ENCODE data around the gene ELOVL6. TPM values are rescaled to one million over a fixed set of nuclear protein-coding genes. Genes with fewer than 3 reads are reported as not detected.
A peak's percentile ranks its signal among the peaks of the same experiment; 100 is the strongest.

The ELOVL6 gene
- total RNA-seq, 1 donor from 2014 or later = 15.6 TPM

GRCh38 chr4:110025718-110026117 is 172.7 kb downstream of the ELOVL6 start:
- Mint-ChIP-seq H3K27ac (no peak overlapping the region), H3K36me3 (ENCODE audit: low read depth) (no peaks in the 10 kb centered on the region), H3K27me3 (peaks cover 19% of the 10 kb centered on the region), H3K4me1 (no peaks in the 10 kb centered on the region), H3K9me3 (peaks cover 2% of the 10 kb centered on the region), H3K4me3 (no peak overlapping the region)
- DNase-seq = no peak
- intact Hi-C loops (cut with micrococcal nuclease) = no loop called here

DNA sequence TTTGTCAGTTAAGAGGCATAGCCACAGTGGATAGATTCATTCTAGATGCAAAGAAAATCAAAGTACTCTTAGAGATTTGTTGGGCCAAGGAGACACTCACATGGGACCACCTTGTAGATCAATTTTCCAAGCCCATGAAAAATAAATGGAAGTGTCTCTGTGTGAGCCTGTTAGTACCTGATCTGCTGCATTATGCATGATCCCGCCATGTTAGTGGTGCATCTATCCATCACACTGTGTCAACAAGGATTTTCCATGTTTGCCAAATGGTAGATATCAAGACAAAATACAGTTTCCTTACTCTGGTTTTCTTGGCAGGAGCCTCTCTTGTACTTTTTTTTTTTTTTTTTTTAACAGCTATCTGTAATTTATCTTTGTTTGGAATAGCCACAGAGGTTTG is 173.4 kb downstream of the ELOVL6 start:
- no peaks in the 10 kb centered on the region for H3K4me1 Mint-ChIP-seq
- peaks cover 19% of the 10 kb centered on the region for H3K27me3 Mint-ChIP-seq
- H3K4me3 Mint-ChIP-seq = no peak overlapping the region
- H3K27ac Mint-ChIP-seq = no peak overlapping the region
- intact Hi-C loops (cut with micrococcal nuclease) = no loop called here
- no peaks in the 10 kb centered on the region for H3K36me3 Mint-ChIP-seq (ENCODE audit: low read depth)
- no peak for DNase-seq
- no peaks in the 10 kb centered on the region for H3K9me3 Mint-ChIP-seq

- H3K27ac Mint-ChIP-seq = no peak overlapping the region
- DNase-seq = no peak
- no peaks in the 10 kb centered on the region for H3K36me3 Mint-ChIP-seq (ENCODE audit: low read depth)
- no peaks in the 10 kb centered on the region for H3K9me3 Mint-ChIP-seq
- no peaks in the 10 kb centered on the region for H3K4me1 Mint-ChIP-seq
- peaks cover 22% of the 10 kb centered on the region for H3K27me3 Mint-ChIP-seq
- no peak overlapping the region for H3K4me3 Mint-ChIP-seq
- intact Hi-C loops (cut with micrococcal nuclease) = no loop called here
These were observed 176.0 kb downstream of the ELOVL6 start for GRCh38 chr4:110022457-110022856.

DNA sequence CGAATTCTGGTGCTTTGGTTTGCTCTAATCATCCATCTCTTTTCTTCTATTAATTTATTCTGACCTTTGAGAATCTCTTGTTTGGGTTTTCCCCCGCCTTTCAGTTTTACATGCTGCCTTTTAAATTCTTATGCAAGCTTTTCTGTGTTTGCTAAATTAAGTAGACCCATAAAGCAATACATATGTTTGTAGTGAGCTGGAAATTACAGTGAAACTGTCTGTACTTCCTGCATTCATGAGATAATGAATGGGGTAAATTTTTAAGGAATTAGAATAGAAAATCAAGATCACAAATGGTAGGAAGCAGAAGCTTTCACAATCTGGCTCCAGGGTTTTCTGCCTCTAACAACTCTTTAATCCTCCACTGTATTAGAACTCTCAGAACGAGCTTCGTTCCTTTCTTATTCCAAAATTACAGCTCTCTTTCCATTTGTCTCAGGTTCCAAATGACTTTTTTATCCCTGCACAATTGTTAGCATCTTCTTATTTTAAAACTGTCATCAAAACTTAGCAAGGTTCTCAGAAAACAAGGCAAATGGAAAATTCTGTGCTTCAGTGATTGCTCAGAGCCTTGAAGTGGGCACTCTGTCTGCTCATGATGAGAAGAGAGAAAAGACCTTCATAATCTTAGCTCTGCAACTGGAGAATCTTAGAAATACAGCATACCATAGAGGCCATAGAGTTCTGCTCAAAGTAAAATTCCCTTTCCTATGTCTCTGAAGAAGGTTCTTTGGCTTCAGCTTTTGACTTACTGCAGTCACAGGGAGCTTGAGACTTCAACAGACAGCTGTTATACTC is 177.6 kb downstream of the ELOVL6 start:
- Mint-ChIP-seq H3K4me1 (no peaks in the 10 kb centered on the region), H3K27me3 (peaks cover 21% of the 10 kb centered on the region), H3K36me3 (ENCODE audit: low read depth) (no peaks in the 10 kb centered on the region), H3K4me3 (no peak overlapping the region), H3K27ac (no peak overlapping the region), H3K9me3 (no peaks in the 10 kb centered on the region)
- intact Hi-C loops (cut with micrococcal nuclease) = no loop called here
- no peak for DNase-seq

DNA sequence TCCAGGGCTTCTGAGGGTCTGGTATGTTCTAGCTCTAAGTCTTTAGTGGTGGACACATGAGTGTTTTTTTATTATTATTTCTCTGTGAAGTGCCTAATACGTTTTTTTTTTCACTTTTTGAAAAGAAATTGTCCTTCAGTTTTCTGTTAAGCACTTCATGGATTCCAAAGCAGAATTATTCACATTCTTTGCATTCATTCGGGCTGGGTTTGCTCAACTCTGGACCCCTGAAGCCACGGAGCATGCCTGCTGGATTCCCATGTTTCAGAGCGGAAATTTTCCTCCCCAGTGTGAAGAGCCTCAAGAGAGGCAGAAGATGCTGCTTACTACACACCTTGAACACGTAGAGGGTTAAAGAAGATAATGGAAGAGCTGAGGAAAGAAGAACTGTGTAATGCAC is 178.3 kb downstream of the ELOVL6 start:
- H3K4me3 Mint-ChIP-seq = no peak overlapping the region

GRCh38 chr4:110019153-110019552 is 179.3 kb downstream of the ELOVL6 start:
- Mint-ChIP-seq H3K36me3 (ENCODE audit: low read depth) (no peaks in the 10 kb centered on the region), H3K9me3 (no peaks in the 10 kb centered on the region), H3K4me1 (no peaks in the 10 kb centered on the region), H3K27me3 (peaks cover 14% of the 10 kb centered on the region), H3K4me3 (no peak overlapping the region), H3K27ac (no peak overlapping the region)
- DNase-seq = no peak
- intact Hi-C loops (cut with micrococcal nuclease) = no loop called here

More for the DNA sequence above, 178.3 kb downstream of the ELOVL6 start:
- no peak overlapping the region for H3K27ac Mint-ChIP-seq
- H3K27me3 Mint-ChIP-seq = peaks cover 16% of the 10 kb centered on the region
- no peak for DNase-seq
- no peaks in the 10 kb centered on the region for H3K9me3 Mint-ChIP-seq
- no peaks in the 10 kb centered on the region for H3K4me1 Mint-ChIP-seq
- intact Hi-C loops (cut with micrococcal nuclease) = no loop called here
- no peaks in the 10 kb centered on the region for H3K36me3 Mint-ChIP-seq (ENCODE audit: low read depth)

GRCh38 chr4:110014233-110014632 is 184.2 kb downstream of the ELOVL6 start:
- no peak for DNase-seq
- intact Hi-C loops (cut with micrococcal nuclease) = no loop called here
- peaks cover 10% of the 10 kb centered on the region for H3K27me3 Mint-ChIP-seq
- H3K4me1 Mint-ChIP-seq = peaks cover 2% of the 10 kb centered on the region
- H3K36me3 Mint-ChIP-seq (ENCODE audit: low read depth) = no peaks in the 10 kb centered on the region
- H3K9me3 Mint-ChIP-seq = no peaks in the 10 kb centered on the region
- no peak overlapping the region for H3K4me3 Mint-ChIP-seq
- no peak overlapping the region for H3K27ac Mint-ChIP-seq

DNA sequence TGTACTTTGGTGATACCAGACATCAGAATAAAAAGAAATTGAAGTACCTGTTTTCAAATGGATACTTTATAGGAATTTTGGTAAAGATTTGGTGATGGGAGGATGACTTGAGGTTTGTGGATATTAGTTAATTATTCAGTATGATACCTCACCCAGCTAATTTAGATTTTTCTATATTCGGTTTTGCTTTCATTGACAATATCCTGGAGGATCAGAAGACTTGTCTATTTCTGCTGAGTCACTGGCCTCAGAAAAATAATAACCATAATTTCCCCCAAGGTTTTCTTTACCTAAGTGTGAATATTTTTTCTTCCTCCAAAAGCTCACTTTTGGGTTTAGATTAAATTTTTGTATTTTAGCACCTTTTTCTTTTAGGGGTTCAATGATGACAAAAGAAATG is 185.5 kb downstream of the ELOVL6 start:
- DNase-seq = no peak
- Mint-ChIP-seq H3K36me3 (ENCODE audit: low read depth) (no peaks in the 10 kb centered on the region), H3K27me3 (peaks cover 10% of the 10 kb centered on the region), H3K9me3 (no peaks in the 10 kb centered on the region), H3K4me3 (no peak overlapping the region), H3K27ac (no peak overlapping the region), H3K4me1 (peaks cover 2% of the 10 kb centered on the region)
- intact Hi-C loops (cut with micrococcal nuclease) = no loop called here

DNA sequence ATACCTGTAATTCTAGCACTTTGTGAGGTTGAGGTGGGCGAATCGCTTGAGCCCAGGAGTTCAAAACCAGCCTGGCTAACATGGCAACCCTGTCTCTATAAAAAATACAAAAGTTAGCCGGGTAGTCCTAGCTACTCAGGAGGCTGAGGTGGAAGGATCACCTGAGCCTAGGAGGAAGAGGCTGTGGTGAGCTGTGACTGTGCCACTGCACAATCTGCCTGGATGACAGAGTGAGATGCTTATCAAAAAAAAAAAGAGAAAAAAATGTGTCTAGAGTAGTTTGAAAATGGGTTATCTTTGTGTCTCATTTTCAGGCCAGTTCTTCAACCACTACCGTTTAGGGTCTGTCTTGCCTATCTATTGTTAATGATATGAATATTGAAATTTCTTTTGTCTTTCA is 187.6 kb downstream of the ELOVL6 start:
- no peak overlapping the region for H3K27ac Mint-ChIP-seq
- H3K4me1 Mint-ChIP-seq = peaks cover 2% of the 10 kb centered on the region
- H3K9me3 Mint-ChIP-seq = no peaks in the 10 kb centered on the region
- peaks cover 5% of the 10 kb centered on the region for H3K27me3 Mint-ChIP-seq
- no peak for DNase-seq
- intact Hi-C loops (cut with micrococcal nuclease) = no loop called here
- H3K36me3 Mint-ChIP-seq (ENCODE audit: low read depth) = no peaks in the 10 kb centered on the region
- H3K4me3 Mint-ChIP-seq = no peak overlapping the region

DNA sequence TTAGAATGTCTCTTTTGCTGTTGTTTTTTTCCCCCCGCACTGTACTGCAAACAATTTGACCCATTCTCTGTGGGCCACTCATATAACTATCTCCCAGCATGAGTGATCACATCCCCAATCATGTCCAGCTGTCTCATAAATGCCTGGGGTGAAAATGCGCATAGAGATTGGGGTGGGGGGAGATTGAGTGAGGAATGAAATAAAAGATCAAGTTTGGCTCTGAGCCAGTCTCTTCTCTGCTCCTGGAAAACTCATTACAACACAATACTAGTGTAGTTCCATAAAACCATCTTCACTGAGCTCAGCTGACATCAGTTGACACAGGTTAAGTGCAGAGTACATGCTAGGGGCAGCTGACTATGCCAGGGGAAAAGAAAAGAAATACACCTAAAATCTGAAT is 188.9 kb downstream of the ELOVL6 start:
- Mint-ChIP-seq H3K27ac (no peak overlapping the region), H3K4me3 (no peak overlapping the region), H3K4me1 (peaks cover 4% of the 10 kb centered on the region), H3K36me3 (ENCODE audit: low read depth) (no peaks in the 10 kb centered on the region), H3K27me3 (peaks cover 5% of the 10 kb centered on the region), H3K9me3 (no peaks in the 10 kb centered on the region)
- no peak for DNase-seq
- intact Hi-C loops (cut with micrococcal nuclease) = loop anchor here (5.0 to 10.0 kb wide), 2 partner anchors 188 to 275 kb away; partner anchors contain the start of gene ELOVL6

DNA sequence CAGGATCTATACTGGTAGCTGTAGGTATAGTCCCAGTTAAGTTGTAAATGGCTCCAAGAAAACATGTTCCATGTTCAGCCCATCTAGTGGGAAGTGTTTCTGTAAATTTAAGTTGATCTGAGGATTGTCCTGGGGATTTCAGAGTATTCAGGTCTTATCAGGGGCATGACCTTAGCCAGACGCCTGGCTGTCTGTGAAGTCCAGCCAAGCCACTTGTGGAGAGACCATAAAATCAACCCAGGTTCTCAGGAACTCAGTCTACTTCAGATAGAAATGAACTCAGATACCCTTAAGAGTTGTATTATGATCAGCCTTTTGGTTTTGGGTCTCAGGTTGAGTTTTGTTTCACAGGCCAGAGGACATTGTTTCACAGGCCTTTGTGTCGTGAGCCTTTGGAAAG is 189.9 kb downstream of the ELOVL6 start:
- Mint-ChIP-seq H3K36me3 (ENCODE audit: low read depth) (no peaks in the 10 kb centered on the region), H3K9me3 (no peaks in the 10 kb centered on the region)
- intact Hi-C loops (cut with micrococcal nuclease) = loop anchor here (5.0 to 10.0 kb wide), 2 partner anchors 189 to 276 kb away; partner anchors contain the start of gene ELOVL6

DNA sequence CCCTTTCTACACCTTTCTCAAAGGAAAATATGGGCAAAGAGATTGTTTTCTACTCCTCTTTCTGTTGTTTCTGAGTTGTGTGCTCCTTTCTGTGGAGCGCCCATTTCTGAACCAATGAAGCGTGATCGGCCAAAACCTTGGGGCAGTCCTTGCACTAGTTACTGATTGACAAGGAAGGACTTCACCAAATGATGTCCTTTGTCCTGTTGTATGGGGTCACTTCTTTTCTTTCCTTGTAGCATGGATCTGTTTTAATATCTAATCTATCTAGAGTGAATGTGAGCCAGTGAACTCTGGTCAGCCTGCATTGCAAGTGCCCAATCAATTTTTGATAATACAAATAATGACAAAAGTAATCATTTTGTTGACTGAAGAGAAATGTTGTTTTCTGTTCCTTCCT is 191.2 kb downstream of the ELOVL6 start:
- no peak for DNase-seq
- Mint-ChIP-seq H3K27ac (no peak overlapping the region), H3K36me3 (ENCODE audit: low read depth) (no peaks in the 10 kb centered on the region), H3K4me1 (peaks cover 13% of the 10 kb centered on the region), H3K27me3 (peaks cover 6% of the 10 kb centered on the region), H3K9me3 (no peaks in the 10 kb centered on the region), H3K4me3 (no peak overlapping the region)
- intact Hi-C loops (cut with micrococcal nuclease) = loop anchor here (5.0 to 10.0 kb wide), 2 partner anchors 190 to 278 kb away; partner anchors contain the start of gene ELOVL6

More for the DNA sequence above, 189.9 kb downstream of the ELOVL6 start:
- no peak for DNase-seq
- no peak overlapping the region for H3K27ac Mint-ChIP-seq
- peaks cover 11% of the 10 kb centered on the region for H3K4me1 Mint-ChIP-seq
- H3K4me3 Mint-ChIP-seq = no peak overlapping the region
- H3K27me3 Mint-ChIP-seq = peaks cover 6% of the 10 kb centered on the region

GRCh38 chr4:110005461-110006056 is 192.9 kb downstream of the ELOVL6 start:
- H3K9me3 Mint-ChIP-seq = no peaks in the 10 kb centered on the region
- peak; percentile 80 for DNase-seq
- no peak overlapping the region for H3K4me3 Mint-ChIP-seq
- H3K36me3 Mint-ChIP-seq (ENCODE audit: low read depth) = no peaks in the 10 kb centered on the region
- H3K27ac Mint-ChIP-seq = no peak overlapping the region
- intact Hi-C loops (cut with micrococcal nuclease) = loop anchor here (1.0 to 10.0 kb wide), 5 partner anchors 192 to 511 kb away; partner anchors contain the start of gene ELOVL6
- H3K27me3 Mint-ChIP-seq = peaks cover 7% of the 10 kb centered on the region
- peaks cover 19% of the 10 kb centered on the region for H3K4me1 Mint-ChIP-seq

- peaks cover 7% of the 10 kb centered on the region for H3K27me3 Mint-ChIP-seq
- no peak for DNase-seq
- intact Hi-C loops (cut with micrococcal nuclease) = loop anchor here (2.0 to 10.0 kb wide), 2 partner anchors 206 to 280 kb away; no protein-coding TSS in a partner anchor
- no peaks in the 10 kb centered on the region for H3K36me3 Mint-ChIP-seq (ENCODE audit: low read depth)
- peaks cover 19% of the 10 kb centered on the region for H3K4me1 Mint-ChIP-seq
- no peak overlapping the region for H3K4me3 Mint-ChIP-seq
- H3K9me3 Mint-ChIP-seq = no peaks in the 10 kb centered on the region
- H3K27ac Mint-ChIP-seq = no peak overlapping the region
These were observed 193.9 kb downstream of the ELOVL6 start for GRCh38 chr4:110004556-110004955.
